Measurements from ENCODE around the gene BMP10.

The BMP10 gene

GRCh38 chr2:68853035-68853434, 18.2 kb downstream of the BMP10 start:
- no peak for DNase-seq (ENCODE audit: low read depth, low spot score)

GRCh38 chr2:68850524-68850923, 20.7 kb downstream of the BMP10 start:
- no peak for DNase-seq (ENCODE audit: low read depth, low spot score)

- no peak for DNase-seq (ENCODE audit: low read depth, low spot score)
Measured at GRCh38 chr2:68849579-68850030, 21.6 kb downstream of the BMP10 start.

- DNase-seq (ENCODE audit: low read depth, low spot score) = no peak
Measured at GRCh38 chr2:68847751-68848150, 23.4 kb downstream of the BMP10 start.

- no peak for DNase-seq (ENCODE audit: low read depth, low spot score)
Measured at GRCh38 chr2:68846091-68846490, 25.1 kb downstream of the BMP10 start.

GRCh38 chr2:68845043-68845442, 26.2 kb downstream of the BMP10 start:
- no peak for DNase-seq (ENCODE audit: low read depth, low spot score)

- DNase-seq (ENCODE audit: low read depth, low spot score) = no peak
Measured at GRCh38 chr2:68839260-68839833, 31.9 kb downstream of the BMP10 start.

- no peak for DNase-seq (ENCODE audit: low read depth, low spot score)
Measured at GRCh38 chr2:68838641-68839040, 32.6 kb downstream of the BMP10 start.

GRCh38 chr2:68837861-68838341, 33.3 kb downstream of the BMP10 start:
- no peak for DNase-seq (ENCODE audit: low read depth, low spot score)

- DNase-seq (ENCODE audit: low read depth, low spot score) = peak; percentile 49
Measured at GRCh38 chr2:68837164-68837860, 33.9 kb downstream of the BMP10 start.

GRCh38 chr2:68835621-68836020, 35.6 kb downstream of the BMP10 start:
- no peak for DNase-seq (ENCODE audit: low read depth, low spot score)

- no peak for DNase-seq (ENCODE audit: low read depth, low spot score)
Measured at GRCh38 chr2:68834737-68835376, 36.3 kb downstream of the BMP10 start.

GRCh38 chr2:68833162-68833561, 38.0 kb downstream of the BMP10 start:
- no peak for DNase-seq (ENCODE audit: low read depth, low spot score)

GRCh38 chr2:68832233-68832869, 38.8 kb downstream of the BMP10 start:
- peak; percentile 1 for DNase-seq (ENCODE audit: low read depth, low spot score)

- DNase-seq (ENCODE audit: low read depth, low spot score) = no peak
Measured at GRCh38 chr2:68831686-68832232, 39.4 kb downstream of the BMP10 start.

GRCh38 chr2:68829749-68830148, 41.4 kb downstream of the BMP10 start:
- no peak for DNase-seq (ENCODE audit: low read depth, low spot score)

GRCh38 chr2:68828887-68829708, 42.1 kb downstream of the BMP10 start:
- no peak for DNase-seq (ENCODE audit: low read depth, low spot score)

GRCh38 chr2:68827666-68828065, 43.5 kb downstream of the BMP10 start:
- no peak for DNase-seq (ENCODE audit: low read depth, low spot score)

- no peak for DNase-seq (ENCODE audit: low read depth, low spot score)
Measured at GRCh38 chr2:68825866-68826265, 45.3 kb downstream of the BMP10 start.

- no peak for DNase-seq (ENCODE audit: low read depth, low spot score)
Measured at GRCh38 chr2:68824831-68825230, 46.4 kb downstream of the BMP10 start.

- no peak for DNase-seq (ENCODE audit: low read depth, low spot score)
Measured at GRCh38 chr2:68822207-68822872, 48.9 kb downstream of the BMP10 start.

Measured in activated naive CD8-positive, alpha-beta T cell treated with anti-CD3 and anti-CD28 coated beads, Interleukin-2, amount 50 U/mL, for 16 hours (primary cell).